ENCODE results near the gene AP3D1.

The AP3D1 gene

GRCh38 chr19:2126879-2127518, 24.4 kb downstream of the AP3D1 start:
- no peak for DNase-seq

GRCh38 chr19:2123682-2124387, 27.5 kb downstream of the AP3D1 start:
- no peak for DNase-seq

- no peak for DNase-seq
Observed at GRCh38 chr19:2122982-2123381, 28.4 kb downstream of the AP3D1 start.

- no peak for DNase-seq
Observed at GRCh38 chr19:2122251-2122650, 29.1 kb downstream of the AP3D1 start.

- no peak for DNase-seq
Observed at GRCh38 chr19:2121416-2122051, 29.8 kb downstream of the AP3D1 start.

GRCh38 chr19:2120821-2121220, 30.5 kb downstream of the AP3D1 start:
- DNase-seq = no peak

GRCh38 chr19:2119921-2120785, 31.2 kb downstream of the AP3D1 start:
- DNase-seq = no peak

- no peak for DNase-seq
Observed at GRCh38 chr19:2118438-2118837, 32.9 kb downstream of the AP3D1 start.

- DNase-seq = no peak
Observed at GRCh38 chr19:2117215-2117960, 34.0 kb downstream of the AP3D1 start.

- DNase-seq = no peak
Observed at GRCh38 chr19:2116507-2116906, 34.9 kb downstream of the AP3D1 start.

- no peak for DNase-seq
Observed at GRCh38 chr19:2115911-2116426, 35.4 kb downstream of the AP3D1 start.

- no peak for DNase-seq
Observed at GRCh38 chr19:2115324-2115723, 36.0 kb downstream of the AP3D1 start.

- no peak for DNase-seq
Observed at GRCh38 chr19:2114821-2115220, 36.5 kb downstream of the AP3D1 start.

GRCh38 chr19:2114218-2114617, 37.1 kb downstream of the AP3D1 start:
- DNase-seq = no peak

GRCh38 chr19:2113439-2114211, 37.7 kb downstream of the AP3D1 start:
- DNase-seq = no peak

GRCh38 chr19:2112516-2113320, 38.6 kb downstream of the AP3D1 start:
- no peak for DNase-seq

- DNase-seq = no peak
Observed at GRCh38 chr19:2111886-2112285, 39.5 kb downstream of the AP3D1 start.

GRCh38 chr19:2111425-2111824, 39.9 kb downstream of the AP3D1 start:
- no peak for DNase-seq

GRCh38 chr19:2110822-2111221, 40.5 kb downstream of the AP3D1 start:
- DNase-seq = no peak

- DNase-seq = no peak
Observed at GRCh38 chr19:2109046-2109864, 42.1 kb downstream of the AP3D1 start.

Measured in RPMI8226 (cell line).